Measurements from ENCODE around the gene ERCC5.

Gene ERCC5

GRCh38 chr13:102846261-102847015 lies 606 bp downstream of the ERCC5 start:
- no peak for DNase-seq

GRCh38 chr13:102847272-102848234 lies 1.7 kb downstream of the ERCC5 start:
- DNase-seq, result no peak

- DNase-seq, result no peak
Measured at GRCh38 chr13:102848956-102849355, 3.1 kb downstream of the ERCC5 start.

GRCh38 chr13:102852556-102852955 lies 6.7 kb downstream of the ERCC5 start:
- no peak for DNase-seq

- no peak for DNase-seq
Measured at GRCh38 chr13:102854675-102855074, 8.8 kb downstream of the ERCC5 start.

- DNase-seq, result no peak
Measured at GRCh38 chr13:102856557-102856956, 10.7 kb downstream of the ERCC5 start.

GRCh38 chr13:102862624-102863210 lies 16.9 kb downstream of the ERCC5 start:
- DNase-seq, result no peak

- no peak for DNase-seq
Measured at GRCh38 chr13:102863590-102863989, 17.8 kb downstream of the ERCC5 start.

GRCh38 chr13:102868366-102868936 lies 22.6 kb downstream of the ERCC5 start:
- no peak for DNase-seq

GRCh38 chr13:102869948-102870676 lies 24.3 kb downstream of the ERCC5 start:
- DNase-seq, result no peak

GRCh38 chr13:102870677-102871415 lies 25.0 kb downstream of the ERCC5 start:
- no peak for DNase-seq

GRCh38 chr13:102872131-102872530 lies 26.3 kb downstream of the ERCC5 start:
- DNase-seq, result no peak

- no peak for DNase-seq
Measured at GRCh38 chr13:102872531-102872930, 26.7 kb downstream of the ERCC5 start.

GRCh38 chr13:102873653-102874052 lies 27.8 kb downstream of the ERCC5 start:
- DNase-seq, result no peak

GRCh38 chr13:102875256-102875655 lies 29.4 kb downstream of the ERCC5 start:
- no peak for DNase-seq

GRCh38 chr13:102877303-102877702 lies 31.5 kb downstream of the ERCC5 start:
- DNase-seq, result no peak

- DNase-seq, result no peak
Measured at GRCh38 chr13:102878481-102878880, 32.6 kb downstream of the ERCC5 start.

GRCh38 chr13:102879793-102880499 lies 34.1 kb downstream of the ERCC5 start:
- no peak for DNase-seq

- no peak for DNase-seq
Measured at GRCh38 chr13:102881819-102882686, 36.2 kb downstream of the ERCC5 start.

- no peak for DNase-seq
Measured at GRCh38 chr13:102892503-102892902, 46.7 kb downstream of the ERCC5 start.

Data from NCI-H1436 treated with DMSO at 0.1 percent for 48 hours (cell line).